ENCODE data around the gene ALAS1.

ALAS1 gene

DNA sequence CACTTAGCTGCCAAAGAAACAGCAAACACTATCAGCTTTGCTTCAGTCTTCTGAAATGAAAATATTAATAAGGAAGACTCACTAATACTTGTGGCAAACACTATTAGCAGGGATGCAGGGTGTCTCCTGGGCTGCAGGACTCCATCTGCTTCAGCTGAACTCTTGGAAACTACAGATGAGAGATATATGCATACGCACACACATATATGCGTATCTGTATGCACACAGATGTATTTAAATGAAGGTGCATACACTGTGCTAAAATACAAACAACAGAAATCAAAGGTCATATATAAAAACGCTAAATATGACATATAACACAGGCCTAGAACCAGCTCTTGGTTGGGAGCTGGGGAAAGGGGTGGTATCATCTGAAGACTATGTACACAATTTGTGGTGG lies 58.2 kb downstream of the ALAS1 start:
- no peak for DNase-seq

GRCh38 chr3:52256622-52257021 lies 58.7 kb downstream of the ALAS1 start:
- DNase-seq = no peak

GRCh38 chr3:52257911-52258310 lies 60.0 kb downstream of the ALAS1 start:
- DNase-seq = no peak

GRCh38 chr3:52259035-52259434 lies 61.1 kb downstream of the ALAS1 start:
- no peak for DNase-seq

DNA sequence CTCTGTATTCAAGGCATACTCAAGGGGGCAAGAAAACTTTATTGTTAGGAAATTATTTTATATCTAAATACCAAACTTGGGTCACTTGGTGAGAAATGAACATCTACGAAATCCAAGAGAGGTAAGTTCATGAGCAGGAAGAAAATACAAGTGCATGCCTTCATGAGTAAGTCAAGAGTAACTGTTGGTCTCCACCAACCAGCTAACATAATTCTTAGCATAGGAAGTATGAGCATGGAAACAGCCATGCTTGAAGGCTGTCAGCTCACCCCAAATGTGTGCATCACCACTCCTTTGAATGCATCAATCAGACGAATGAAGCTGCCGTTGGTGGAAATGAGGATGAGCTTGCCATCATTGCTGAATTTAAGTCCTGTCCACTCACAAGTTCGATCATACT lies 61.5 kb downstream of the ALAS1 start:
- no peak for DNase-seq

- DNase-seq = no peak
Measured at GRCh38 chr3:52262447-52262846, 64.5 kb downstream of the ALAS1 start.
